Hematopoietic multipotent progenitor cell treated with erythropoietin and hydrocortisone succinate and interleukin-3 and kit ligand, for 6 days (in vitro differentiated cells): ENCODE results near the gene TSGA10.

ENCODE experiments used
- DNase-seq: peaks from one replicate; pipeline ENCODE4 v3.0.0-alpha.2; 2015

TSGA10 gene

DNA sequence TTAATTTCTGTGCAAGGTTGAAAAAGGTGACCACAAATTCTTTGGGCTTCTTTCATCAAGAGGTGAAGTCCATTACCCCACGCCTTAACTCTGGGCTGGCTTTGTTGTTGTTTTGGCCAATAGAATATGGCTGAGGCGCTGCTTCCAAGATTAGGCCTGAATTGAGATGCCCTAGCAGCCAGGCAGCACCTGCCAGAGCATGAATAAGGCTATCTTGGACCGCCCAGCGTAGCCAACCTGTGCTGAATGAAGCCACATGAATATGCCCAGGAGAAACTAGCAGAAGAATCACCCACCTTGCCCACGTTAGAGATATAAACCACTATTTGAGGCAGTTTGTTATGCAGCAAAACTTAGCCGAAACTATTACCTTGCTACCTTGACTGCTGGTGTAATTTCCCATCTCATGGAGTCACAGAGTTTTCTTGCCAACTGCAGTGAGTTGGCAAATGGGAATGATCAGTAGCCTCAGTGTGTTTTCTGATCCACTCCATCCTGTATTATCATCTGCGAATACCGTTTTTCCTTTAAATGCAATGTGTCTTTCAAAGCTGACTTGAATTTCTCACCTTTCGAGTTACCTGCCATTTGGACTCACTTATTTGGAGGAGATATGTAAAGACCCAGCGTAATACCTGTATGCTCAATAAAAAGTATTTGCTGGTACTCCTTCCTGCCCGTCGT, 679 bp downstream of the TSGA10 start:
- DNase-seq: peak; percentile 27

DNA sequence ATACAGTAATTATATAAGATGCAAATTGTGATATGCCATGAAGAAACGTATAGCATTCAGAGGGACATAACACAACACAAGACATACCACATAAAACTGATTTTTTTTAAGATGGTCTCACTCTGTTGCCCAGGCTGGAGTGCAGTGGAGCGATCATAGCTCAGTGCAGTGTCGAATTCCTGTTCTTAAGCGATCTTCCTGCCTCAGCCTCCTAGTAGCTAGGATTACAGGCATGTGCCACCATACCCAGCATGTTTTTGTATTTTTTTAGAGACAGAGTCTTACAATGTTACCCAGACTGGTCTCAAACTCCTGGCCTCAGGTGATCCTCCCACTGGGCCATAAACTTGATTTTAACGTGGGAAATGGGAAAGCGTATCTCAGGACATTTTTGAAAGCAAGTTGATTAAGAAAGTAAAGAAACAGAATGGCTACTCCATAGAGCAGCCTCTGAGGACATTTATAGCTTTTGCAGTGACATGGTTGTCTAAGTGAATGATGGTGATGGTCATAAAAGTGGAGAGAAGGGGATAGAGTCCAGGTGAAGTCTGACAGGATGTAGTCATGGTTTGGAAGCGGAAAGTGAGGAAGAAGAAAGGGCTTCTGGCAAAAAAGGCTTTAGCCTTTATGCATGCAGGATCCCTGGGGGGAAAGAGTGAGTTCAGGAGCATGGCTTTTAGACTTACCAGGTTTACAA, 2.4 kb downstream of the TSGA10 start:
- no peak for DNase-seq

DNA sequence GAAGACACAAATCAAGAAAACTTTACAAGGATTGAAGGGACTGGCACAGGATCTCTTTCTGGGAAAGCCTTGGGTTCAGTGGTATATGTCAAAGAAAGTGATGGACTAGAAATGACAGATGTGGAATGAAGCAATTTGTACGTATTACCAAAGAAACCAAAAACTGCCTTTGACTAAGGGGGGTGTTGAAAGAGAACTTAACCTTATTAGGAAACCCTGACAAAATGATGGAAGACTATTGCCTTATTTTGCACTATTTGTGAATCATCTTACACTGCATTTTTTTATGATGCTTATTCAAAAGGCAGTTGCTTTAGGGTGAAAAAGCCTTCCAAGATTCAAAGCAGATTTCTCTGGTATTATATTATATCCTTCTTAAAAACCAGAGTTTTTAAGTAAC, 4.0 kb downstream of the TSGA10 start:
- peak; percentile 44 for DNase-seq

DNA sequence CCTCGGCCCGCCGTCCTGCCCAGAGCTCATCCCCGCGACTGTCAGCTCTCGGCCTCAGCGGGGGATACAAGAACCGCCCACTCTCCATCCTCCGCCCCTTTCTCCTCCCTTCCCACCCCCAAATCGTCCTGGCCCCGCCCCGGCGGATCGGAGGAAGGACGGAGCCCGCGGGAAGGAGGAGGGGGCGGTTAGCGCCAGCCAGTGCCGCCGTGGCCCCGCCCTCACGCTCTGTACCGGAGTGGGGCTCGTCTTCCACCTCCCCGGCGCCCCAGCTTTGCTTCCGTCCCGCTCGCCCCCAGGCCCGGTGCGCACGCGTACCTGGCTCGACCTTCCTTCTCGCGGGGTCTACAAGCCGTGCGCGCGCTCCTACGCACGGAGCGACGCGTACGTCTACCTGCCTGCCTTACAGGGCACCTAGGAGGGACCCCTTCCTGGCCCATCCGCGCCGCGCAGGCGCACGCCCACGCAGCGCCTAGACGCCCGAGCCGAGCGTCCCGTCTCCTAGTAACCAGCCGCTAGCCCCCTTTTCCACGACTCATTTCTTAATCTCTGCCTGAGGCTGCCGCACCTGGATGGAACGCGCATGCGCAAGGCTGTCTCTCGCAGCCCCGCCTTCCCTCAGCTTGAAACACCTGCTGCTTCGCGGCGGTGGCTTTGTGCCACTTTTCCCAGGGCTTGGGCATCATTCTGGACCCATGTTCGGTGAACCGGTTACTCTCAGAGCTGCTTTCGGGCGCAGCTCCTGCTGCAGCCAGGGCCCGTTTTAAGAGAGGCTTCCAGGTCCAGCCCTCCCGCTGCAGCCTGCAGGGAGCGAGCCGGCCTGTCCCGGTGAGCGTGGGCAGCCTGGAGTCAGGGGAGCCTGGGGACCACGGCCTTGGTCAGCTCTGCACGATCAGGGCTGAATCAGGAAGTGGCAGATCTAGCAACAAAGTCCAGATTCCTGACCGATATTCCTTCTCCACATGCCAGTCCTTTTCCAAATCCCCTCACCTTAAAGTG, 13.3 kb downstream of the TSGA10 start, which contains the start of gene C2orf15:
TSS of gene C2orf15 (plus strand) at position 598 of the 999 bp plus-strand sequence. CDS start 8,852 bp downstream, outside the sequence.
- DNase-seq: peak; percentile 97

DNA sequence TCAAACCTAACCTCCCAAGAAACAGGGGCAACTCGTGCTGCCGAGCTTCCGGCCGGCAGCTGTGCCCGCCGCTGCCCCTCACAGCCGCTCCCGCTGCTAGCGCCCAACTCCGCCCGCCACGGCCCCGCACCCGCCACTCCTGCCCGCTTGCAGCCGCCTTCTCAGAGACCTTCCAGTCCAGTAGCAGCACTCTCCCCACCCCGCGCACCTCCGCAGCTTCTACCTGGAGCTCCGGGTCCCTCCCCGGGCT, 14.0 kb downstream of the TSGA10 start:
- peak; percentile 45 for DNase-seq

DNA sequence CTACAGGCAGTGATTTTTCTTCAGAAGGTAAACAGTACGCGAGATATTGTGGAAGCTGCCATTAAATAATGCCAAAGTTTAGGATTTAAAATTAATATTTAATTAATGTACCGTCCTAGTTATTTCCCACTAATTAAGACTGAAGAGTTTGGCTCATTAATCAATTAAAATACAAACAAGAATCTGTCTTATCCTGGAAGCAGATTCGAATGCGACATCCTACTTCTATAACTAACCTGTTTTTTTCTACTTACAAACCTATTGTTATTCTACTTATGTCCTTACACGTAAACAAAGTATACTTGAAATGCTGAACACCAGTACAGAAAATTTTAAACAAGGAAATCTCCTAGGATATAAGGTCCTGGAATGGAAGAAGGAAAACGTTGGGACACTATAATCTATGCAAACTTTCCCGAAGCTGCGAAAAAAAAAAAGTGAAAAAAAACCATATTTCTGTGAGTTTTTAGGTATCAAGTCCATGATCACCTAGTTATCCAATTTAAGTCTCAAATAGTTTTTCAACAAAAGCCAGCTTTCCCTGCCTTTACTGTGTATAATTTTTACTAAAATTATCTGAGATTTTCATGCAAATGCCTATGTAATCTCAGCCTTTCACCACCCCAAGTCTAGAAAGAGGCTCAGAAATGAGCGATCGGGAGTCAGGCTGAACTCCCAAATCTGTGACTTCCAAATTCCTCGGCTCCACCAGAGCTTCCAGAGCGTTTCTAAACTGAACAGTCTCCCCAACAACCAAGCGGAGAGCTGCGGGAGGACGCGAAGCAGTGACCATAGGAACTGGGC, 14.5 kb downstream of the TSGA10 start:
- no peak for DNase-seq

DNA sequence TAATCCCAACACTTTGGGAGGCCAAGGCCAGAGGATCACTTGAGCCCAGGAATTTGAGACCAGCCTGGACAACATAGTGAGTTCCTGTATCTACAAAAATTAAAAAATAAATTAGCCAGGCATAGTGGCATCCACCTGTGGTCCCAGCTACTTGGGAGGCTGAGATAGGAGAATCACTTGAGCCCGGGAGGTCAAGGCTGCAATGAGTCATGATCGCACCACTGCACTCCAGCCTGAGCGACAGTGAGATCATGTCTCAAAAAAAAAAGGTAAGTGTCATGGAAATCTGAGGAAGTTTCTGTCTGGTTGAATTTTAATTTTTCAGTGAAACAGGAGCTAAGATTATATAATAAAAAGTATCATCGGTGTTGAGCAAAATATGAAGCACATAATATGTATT, 15.7 kb downstream of the TSGA10 start:
- no peak for DNase-seq

DNA sequence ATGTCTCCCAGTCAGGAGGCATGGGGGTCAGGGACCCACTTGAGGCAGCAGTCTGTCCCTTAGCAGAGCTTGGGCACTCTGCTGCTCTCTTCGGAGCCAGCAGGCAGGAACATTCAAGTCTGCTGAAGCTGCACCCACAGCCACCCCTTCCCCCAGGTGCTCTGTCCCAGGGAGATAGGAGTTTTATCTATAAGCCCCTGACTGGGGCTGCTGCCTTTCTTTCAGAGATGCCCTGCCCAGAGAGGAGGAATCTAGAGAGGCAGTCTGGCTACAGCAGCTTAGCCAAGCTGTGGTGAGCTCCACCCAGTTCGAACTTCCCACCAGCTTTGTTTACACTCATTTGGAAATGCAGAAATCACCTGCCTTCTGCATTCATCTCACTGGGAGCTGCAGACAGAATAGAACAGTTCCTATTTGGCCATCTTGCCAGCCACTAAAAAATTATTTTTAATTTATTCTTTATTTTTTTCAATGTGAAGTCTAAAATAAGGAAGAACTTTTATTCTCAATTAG, 19.6 kb downstream of the TSGA10 start:
- peak; percentile 82 for DNase-seq

DNA sequence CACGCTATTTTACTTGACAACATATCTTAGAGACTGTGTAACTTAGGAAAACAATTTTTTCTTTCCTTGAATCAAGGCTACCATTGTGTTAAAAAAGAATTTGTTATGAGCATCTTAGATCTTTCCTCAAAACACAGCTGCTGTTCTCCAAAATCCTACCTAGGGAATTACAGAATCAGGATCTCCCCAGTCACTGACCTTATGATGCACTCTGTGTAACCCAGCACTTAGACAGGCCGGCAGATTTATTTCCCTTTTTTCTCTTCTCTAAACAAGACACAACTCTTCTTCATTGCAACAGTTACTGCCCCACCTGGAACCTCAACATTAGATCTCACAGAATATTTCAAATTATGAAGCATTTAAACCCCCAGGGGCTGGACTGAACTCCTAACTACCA, 26.8 kb downstream of the TSGA10 start:
- no peak for DNase-seq

DNA sequence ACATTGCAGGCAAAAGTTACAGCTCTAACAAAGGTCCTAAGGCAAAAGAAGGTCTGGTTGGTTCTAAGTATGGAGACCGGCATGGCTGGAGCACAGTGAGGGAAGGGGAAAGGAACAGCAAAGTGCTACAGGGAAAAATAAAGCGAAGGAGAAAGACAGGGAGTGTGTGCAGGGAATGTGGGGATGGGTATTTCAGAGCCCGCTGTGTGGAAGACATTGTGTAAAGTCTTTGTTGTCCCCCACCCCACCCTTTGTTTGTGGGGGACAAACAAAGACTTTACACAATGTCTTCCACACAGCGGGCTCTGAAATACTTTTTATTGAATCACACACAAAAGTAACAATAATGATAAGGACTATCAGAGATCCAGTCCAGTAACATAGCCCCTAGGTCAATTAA, 42.1 kb downstream of the TSGA10 start:
- no peak for DNase-seq

DNA sequence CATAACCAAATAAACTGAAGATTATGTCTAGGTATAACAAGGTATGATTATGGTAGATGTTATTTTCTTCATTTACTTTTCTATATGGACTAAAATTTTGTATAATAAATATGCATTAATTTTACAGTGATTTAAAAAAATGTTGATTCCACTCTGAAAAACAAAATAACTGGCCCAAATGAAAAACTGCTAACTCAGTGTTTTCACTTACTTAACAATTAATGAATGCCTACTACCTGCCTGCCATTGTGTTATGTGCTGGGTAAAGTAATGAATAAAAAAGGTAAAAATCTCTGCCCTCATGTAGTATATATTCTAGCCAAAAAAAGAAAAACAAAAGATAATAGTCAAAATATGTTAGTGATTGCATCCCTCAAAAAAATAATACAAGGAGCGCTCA, 42.8 kb downstream of the TSGA10 start:
- no peak for DNase-seq

DNA sequence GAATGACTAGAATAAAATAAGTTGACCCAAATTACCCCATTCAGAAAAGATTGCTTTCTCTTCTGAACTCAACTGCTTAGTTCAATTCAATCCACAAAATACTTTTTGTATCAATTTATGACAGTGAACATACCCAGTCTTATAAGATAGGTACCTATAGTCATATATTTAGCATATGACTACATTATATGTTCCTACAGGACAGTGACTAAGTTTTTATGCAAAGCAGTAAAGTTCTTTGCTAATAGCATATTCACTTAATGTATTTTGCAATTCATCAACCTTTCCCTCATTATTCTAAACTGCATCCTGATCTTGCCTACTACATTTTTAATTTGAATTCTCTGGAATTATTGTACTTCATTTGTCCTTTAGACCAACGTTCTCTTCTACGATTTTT, 43.5 kb downstream of the TSGA10 start:
- no peak for DNase-seq

DNA sequence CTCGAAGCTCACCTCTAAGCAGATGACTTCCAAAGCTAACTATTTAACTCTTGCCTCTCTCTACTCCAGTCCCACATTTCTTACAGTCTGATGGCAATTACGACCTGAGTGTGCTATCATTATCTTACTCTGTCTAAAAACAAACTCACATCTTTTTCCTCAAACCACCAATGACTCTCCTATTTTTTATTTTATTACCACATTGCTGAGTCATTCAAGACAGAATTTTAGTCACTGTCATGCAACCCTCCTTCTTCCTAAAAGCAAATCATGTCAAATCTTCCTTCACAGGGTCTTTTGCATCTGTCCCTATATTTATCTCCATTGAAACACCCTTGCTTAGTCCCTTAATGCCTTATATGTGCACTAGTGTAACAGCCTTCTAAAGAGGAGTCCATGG, 47.8 kb downstream of the TSGA10 start:
- peak; percentile 64 for DNase-seq

DNA sequence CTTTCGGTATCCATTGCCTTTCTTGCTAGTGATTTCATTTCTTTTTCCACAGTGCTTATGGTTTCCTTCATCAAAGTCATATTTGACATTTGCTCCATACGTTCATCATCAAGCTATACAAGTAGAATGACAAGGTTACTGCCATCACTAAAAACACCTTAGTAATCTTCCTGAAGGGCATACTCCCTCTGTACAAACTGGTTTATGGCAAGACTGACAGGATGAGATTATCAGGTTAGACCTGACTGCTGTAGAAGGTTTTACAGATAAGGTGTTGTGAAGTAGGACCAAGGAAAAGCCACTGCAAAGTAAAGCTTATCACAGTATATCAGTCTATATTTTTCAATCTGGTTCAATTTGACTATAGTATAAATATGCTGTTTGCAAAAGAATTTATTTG, 50.7 kb downstream of the TSGA10 start:
- peak; percentile 39 for DNase-seq

DNA sequence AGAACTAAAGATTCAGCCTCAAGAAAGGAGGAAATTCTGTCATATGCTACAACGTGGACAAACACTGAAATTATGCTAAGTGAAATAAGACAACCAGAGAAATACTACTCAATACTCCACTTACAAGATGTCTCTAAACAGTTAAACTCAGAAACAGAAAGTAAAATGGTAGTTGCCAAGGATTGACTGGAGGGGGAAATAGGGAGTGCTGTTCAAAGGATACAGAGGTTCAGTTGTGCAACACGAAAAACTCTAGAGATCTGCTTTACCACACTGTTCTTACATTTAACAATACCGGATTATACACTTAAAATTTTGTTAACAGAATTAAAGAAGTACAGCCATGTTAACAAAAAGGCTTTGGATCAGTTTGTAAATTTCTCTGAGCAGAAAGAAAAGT, 53.0 kb downstream of the TSGA10 start:
- DNase-seq: peak; percentile 55

DNA sequence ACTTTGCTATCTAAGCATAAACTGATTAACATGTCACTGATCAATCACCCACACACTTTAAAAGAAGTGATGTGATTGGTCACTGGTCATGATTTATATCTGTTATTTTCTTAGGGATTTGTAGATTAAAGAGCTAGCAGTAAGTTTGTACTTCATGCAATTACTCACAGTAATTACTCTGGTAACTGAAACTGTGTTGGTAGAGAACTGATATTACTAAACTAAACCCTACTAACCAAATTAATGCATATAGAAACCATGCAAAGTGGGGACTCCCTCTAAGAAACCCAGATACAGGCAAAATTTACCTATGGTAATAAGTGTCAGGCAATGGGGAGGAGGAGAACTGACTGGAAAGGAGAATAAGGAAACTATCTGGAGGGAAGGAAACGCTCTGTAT, 58.0 kb downstream of the TSGA10 start:
- no peak for DNase-seq

DNA sequence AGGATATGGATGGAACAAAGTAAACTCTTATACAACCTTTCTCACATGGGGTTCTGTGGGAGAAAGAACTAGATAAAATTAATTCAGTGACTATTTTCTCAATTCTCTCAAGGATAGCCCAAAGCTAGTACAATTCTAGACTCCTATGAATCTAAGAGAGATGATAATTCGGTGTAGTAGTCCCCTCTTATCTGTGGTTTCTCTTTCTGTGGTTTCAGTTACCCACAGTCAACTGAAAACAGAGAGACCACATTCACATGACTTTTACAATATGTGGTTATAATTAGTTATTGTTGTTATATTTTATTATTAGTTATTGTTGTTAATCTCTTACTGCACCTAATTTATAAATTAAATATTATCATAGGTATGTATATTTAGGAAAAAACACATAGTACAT, 66.7 kb downstream of the TSGA10 start:
- DNase-seq: peak; percentile 88

DNA sequence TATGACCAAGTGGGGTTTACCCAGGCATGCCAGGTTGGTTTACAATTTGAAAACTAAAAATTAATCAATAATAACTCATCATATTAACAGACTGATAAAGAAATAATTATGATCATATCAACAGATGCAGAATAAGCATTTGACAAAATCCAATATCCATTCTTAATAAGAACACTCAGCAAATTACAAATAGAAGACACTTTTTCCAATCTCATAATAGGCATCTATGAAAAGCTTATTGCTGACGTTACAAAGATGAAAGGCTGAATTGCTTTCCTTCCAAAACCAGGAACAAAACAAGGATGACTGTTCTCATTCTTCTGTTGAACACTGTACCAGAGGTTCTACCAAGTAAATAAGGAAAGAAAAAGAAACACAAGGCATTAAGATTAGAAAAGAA, 68.4 kb downstream of the TSGA10 start:
- no peak for DNase-seq

DNA sequence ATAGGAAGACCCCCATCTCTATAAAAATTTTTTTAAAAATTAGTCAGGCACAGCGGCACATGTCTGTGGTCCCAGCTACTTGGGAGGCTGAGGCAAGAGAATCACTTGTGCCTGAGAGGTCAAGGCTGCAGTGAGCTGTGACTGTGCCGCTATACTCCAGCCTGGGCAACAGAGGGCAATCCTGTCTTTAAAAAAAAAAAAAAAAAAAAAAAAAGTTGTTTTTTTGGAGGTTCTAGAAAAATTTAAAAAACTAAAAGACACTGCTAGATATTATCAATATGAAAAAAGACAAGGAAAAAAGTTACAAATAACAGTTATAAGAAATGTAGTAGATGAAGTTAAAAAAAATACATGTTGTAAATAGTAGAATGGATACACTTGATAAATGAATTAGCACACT, 69.3 kb downstream of the TSGA10 start:
- peak; percentile 69 for DNase-seq

DNA sequence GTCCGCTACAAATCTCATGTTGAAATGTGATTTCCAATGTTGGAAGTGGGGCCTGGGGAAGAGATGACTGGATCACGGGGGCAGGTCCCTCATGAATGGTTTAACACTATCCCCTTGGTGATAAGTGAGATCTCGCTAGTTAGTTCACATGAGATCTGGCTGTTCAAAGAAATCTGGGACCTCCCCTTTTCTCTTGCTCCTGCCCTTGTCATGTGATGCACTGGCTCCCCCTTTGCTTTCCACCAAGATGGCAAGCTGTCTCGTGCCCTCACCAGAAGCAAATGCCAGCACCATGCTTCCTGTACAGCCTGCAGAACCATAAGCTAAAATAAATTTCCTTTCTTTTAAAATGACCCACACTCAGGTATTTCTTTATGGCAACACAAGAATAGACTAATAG, 70.5 kb downstream of the TSGA10 start:
- DNase-seq: no peak

DNA sequence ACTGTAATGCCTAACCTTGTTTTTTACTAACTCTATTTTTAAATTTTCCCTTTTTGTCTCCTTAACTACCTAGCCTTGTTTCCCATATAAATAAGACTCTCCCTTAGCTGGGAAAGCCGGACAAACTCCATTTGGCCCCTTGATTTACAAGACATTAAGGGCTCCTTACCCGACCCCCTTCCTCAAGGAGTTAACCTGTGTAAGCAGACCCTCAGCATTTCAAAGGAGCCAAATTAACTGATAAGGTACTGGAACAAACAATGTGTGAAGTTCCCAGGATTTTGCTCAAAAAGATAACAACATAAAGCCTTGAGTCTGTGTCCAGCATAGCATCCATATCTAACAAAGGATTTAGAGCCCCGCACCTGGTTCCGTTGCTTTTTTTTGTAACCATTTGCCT, 72.9 kb downstream of the TSGA10 start:
- DNase-seq: no peak

DNA sequence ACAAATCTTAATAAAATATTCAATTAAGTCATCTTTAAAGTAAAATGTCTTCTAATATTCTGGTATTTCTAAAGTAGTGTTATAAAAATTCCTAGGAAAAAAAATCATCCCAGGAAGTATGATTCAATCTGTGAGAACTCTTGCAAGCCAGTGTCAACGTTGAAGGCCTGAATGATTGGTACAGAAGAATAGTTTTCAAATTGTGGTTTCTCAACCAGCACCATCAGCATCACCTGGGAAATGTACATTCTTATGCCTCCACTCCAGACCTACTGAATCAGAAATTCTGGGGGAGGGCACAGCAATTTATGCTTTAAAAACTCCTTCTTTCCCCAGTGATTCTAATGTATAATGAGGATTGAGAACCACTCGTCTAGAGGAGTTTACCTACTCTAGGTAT, 75.5 kb downstream of the TSGA10 start:
- no peak for DNase-seq

DNA sequence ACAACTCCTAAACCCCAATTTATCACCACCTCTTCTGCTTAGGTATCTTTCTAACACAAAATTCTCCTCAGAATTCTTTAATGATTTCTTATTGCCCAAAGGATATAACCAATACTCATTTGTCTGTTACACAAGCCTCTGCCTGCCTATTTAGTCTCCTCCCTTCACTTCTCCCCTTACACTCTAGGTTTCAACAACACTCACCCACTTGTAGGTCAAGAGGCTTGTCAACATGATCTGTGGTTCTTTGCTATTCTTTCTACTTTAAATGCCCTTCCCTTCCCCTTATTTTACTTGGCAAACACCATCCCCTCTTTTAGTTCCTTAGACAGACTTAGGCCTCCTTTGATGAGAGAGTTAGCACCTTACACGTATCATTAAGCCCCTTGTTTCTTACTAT, 82.2 kb downstream of the TSGA10 start:
- DNase-seq: no peak
